HG03103 (cell line): Measurements from ENCODE around the gene TANC1.

Source experiments
- ATAC-seq: cut with Tn5 transposase; IDR thresholded peaks from one replicate; pipeline ENCODE4 v1.9.1; 2021; ENCODE audit warnings: low read depth; ENCODE audit not compliant: unreplicated experiment

TANC1 gene

GRCh38 chr2:159211447-159212396, 243.3 kb downstream of the TANC1 start:
- ATAC-seq, result no peak

GRCh38 chr2:159213296-159213695, 244.9 kb downstream of the TANC1 start:
- no peak for ATAC-seq

- ATAC-seq, result no peak
Observed at GRCh38 chr2:159214325-159214865, 246.0 kb downstream of the TANC1 start.

- no peak for ATAC-seq
Observed at GRCh38 chr2:159215116-159215515, 246.7 kb downstream of the TANC1 start.

- no peak for ATAC-seq
Observed at GRCh38 chr2:159217676-159218075, 249.2 kb downstream of the TANC1 start.

- ATAC-seq, result no peak
Observed at GRCh38 chr2:159218389-159218788, 249.9 kb downstream of the TANC1 start.

GRCh38 chr2:159219394-159219998, 251.1 kb downstream of the TANC1 start:
- no peak for ATAC-seq

GRCh38 chr2:159224061-159224813, 255.8 kb downstream of the TANC1 start:
- ATAC-seq, result no peak

GRCh38 chr2:159225025-159226016, 256.9 kb downstream of the TANC1 start:
- ATAC-seq, result no peak

GRCh38 chr2:159226059-159226461, 257.6 kb downstream of the TANC1 start:
- peak; percentile 76 for ATAC-seq

- no peak for ATAC-seq
Observed at GRCh38 chr2:159226608-159227385, 258.4 kb downstream of the TANC1 start.

- ATAC-seq, result no peak
Observed at GRCh38 chr2:159227467-159227866, 259.0 kb downstream of the TANC1 start.

- ATAC-seq, result no peak
Observed at GRCh38 chr2:159228081-159228581, 259.7 kb downstream of the TANC1 start.

- ATAC-seq, result no peak
Observed at GRCh38 chr2:159229476-159230144, 261.2 kb downstream of the TANC1 start.

GRCh38 chr2:159230145-159230877, 261.9 kb downstream of the TANC1 start:
- ATAC-seq, result no peak

GRCh38 chr2:159232456-159233170, 264.2 kb downstream of the TANC1 start:
- ATAC-seq, result no peak

GRCh38 chr2:159234868-159235267, 266.4 kb downstream of the TANC1 start:
- ATAC-seq, result no peak
